HCT116 (cell line): ENCODE results near the gene KIF18B.

Source experiments
- CTCF ChIP-seq, 3 experiments: fragments of 200-600 bp in 1 of 3; sonication (generic) in 1 of 3; IDR thresholded peaks in 2 of 3; conservative IDR thresholded peaks in 1 of 3; 2 replicates each; pipeline ENCODE4 v1.5.1; 2012 to 2017; ENCODE audit warnings: low read depth in 2 of 3, low read length in 2 of 3, antibody characterized with exemption in 1 of 3, borderline replicate concordance in 1 of 3, control low read depth in 1 of 3, mild to moderate bottlenecking in 1 of 3, mixed read lengths in 1 of 3, mixed run types in 1 of 3, moderate library complexity in 1 of 3; ENCODE audit not compliant: insufficient read depth in 1 of 3
- EGR1 ChIP-seq: IDR thresholded peaks from 2 replicates; pipeline ENCODE4 v1.6.1; 2012; ENCODE audit warnings: low read depth
- EZH2 ChIP-seq: fragments of 200-600 bp; sonication (generic); IDR thresholded peaks from 2 replicates; pipeline ENCODE4 v1.6.1; 2017; ENCODE audit warnings: antibody characterized with exemption, mixed run types
- EZH2phosphoT487 ChIP-seq: fragments of 200-600 bp; IDR thresholded peaks from 2 replicates; pipeline ENCODE4 v1.6.1; 2018; ENCODE audit warnings: antibody characterized with exemption, borderline replicate concordance
- POLR2AphosphoS5 ChIP-seq: IDR thresholded peaks from 2 replicates; pipeline ENCODE4 v1.6.1; 2011; ENCODE audit warnings: mild to moderate bottlenecking, low read depth, low read length, moderate library complexity
- RAD21 ChIP-seq: IDR thresholded peaks from 2 replicates; pipeline ENCODE4 v1.6.1; 2012; ENCODE audit warnings: low read depth, mild to moderate bottlenecking
- REST ChIP-seq: IDR thresholded peaks from 2 replicates; pipeline ENCODE4 v1.6.1; 2012; ENCODE audit warnings: low read depth
- SIN3A ChIP-seq: IDR thresholded peaks from 2 replicates; pipeline ENCODE4 v1.6.1; 2012; ENCODE audit warnings: low read depth
- YY1 ChIP-seq: IDR thresholded peaks from 2 replicates; pipeline ENCODE4 v1.6.1; 2011; ENCODE audit warnings: low read length, low read depth, moderate library complexity, mild to moderate bottlenecking; ENCODE audit not compliant: insufficient replicate concordance; ENCODE audit errors: extremely low read depth
- ZFX ChIP-seq: fragments of 450-650 bp; IDR thresholded peaks from 2 replicates; pipeline ENCODE4 v1.6.1; 2017

GRCh38 chr17:44967907-44968224 is 20.3 kb upstream of the KIF18B start:
- TF ChIP-seq CTCF (IDR thresholded peaks at IDR 0.05 in 2 of 3, conservative IDR thresholded peaks at IDR 0.05 in 1 of 3; ENCODE audit: borderline replicate concordance in 1 of 3, insufficient read depth in 1 of 3, low read depth in 2 of 3, low read length in 2 of 3) (no peak), ZFX (no peak), POLR2AphosphoS5 (no peak), RAD21 (no peak), EZH2phosphoT487 (no peak), REST (no peak), EZH2 (no peak), SIN3A (no peak), EGR1 (no peak), YY1 (no peak)
